ENCODE data around the gene ITGB4. TPM values are rescaled to one million over a fixed set of nuclear protein-coding genes. Genes with fewer than 3 reads are reported as not detected.

Gene ITGB4
- total and polyA plus RNA-seq, 2 of the 13 experiments (the other 11 are each of a cell fraction or from before 2014, with no cell fraction given): 6.9 to 14.5 TPM

DNA sequence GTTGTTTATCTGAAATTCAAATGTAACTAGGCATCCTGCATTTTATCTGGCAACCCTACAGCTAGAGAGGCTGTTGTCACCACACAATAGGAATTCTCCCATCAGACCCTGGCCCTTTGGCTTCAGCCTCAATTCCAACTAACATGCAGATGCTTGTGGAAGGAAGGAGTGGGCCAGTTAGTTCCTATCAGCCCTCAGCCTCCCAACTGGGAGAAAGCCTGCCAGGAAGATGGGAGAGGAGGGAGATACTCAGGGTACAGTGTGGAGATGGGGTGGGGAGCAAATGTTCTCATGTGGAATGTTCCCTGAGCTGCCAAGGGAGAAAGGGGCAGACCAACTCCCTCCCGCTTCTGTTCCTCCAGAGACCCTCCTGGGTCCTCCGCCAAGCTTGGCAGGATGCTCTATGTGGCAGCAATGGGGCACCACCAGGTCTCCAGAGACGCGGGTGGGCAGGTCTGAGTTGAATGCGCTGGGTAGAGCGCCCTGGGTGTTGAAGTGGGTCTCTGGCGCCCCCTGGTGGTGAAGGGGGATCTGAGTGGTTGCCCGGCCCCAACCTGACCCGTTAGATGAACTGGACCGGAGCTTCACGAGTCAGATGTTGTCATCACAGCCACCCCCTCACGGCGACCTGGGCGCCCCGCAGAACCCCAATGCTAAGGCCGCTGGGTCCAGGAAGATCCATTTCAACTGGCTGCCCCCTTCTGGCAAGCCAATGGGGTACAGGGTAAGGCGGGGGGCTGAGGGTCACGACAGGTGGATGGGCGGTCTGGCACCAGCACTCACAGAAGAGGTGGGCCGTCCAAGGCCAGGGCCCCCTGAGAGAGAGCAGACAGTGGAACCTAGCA, 28.5 kb downstream of the ITGB4 start (continued):
- peak; percentile 38 for TF ChIP-seq YY1 (IDR thresholded peaks at IDR 0.05; ENCODE audit: insufficient read depth, insufficient replicate concordance, low read depth, low read length)
- TF ChIP-seq, protein P1, sequence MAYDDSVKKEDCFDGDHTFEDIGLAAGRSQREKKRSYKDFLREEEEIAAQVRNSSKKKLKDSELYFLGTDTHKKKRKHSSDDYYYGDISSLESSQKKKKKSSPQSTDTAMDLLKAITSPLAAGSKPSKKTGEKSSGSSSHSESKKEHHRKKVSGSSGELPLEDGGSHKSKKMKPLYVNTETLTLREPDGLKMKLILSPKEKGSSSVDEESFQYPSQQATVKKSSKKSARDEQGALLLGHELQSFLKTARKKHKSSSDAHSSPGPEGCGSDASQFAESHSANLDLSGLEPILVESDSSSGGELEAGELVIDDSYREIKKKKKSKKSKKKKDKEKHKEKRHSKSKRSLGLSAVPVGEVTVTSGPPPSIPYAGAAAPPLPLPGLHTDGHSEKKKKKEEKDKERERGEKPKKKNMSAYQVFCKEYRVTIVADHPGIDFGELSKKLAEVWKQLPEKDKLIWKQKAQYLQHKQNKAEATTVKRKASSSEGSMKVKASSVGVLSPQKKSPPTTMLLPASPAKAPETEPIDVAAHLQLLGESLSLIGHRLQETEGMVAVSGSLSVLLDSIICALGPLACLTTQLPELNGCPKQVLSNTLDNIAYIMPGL (CRISPR knock-in tag; IDR thresholded peaks at IDR 0.05; ENCODE audit: borderline replicate concordance in 1 of 2, low read depth in 1 of 2): peak; percentile 71 to 82; a peak in 3 of 4 replicates
- TF ChIP-seq ARNTL (CRISPR knock-in tag; IDR thresholded peaks at IDR 0.05): 0 out of 2 replicates have a peak, but pooled peaks have one; percentile 28
- TF ChIP-seq, protein P2, sequence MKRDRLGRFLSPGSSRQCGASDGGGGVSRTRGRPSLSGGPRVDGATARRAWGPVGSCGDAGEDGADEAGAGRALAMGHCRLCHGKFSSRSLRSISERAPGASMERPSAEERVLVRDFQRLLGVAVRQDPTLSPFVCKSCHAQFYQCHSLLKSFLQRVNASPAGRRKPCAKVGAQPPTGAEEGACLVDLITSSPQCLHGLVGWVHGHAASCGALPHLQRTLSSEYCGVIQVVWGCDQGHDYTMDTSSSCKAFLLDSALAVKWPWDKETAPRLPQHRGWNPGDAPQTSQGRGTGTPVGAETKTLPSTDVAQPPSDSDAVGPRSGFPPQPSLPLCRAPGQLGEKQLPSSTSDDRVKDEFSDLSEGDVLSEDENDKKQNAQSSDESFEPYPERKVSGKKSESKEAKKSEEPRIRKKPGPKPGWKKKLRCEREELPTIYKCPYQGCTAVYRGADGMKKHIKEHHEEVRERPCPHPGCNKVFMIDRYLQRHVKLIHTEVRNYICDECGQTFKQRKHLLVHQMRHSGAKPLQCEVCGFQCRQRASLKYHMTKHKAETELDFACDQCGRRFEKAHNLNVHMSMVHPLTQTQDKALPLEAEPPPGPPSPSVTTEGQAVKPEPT (CRISPR knock-in tag; IDR thresholded peaks at IDR 0.05; ENCODE audit: low read depth): no peak
- no peak for TF ChIP-seq JDP2 (CRISPR knock-in tag; IDR thresholded peaks at IDR 0.05; ENCODE audit: borderline replicate concordance)
- TF ChIP-seq, protein P3, sequence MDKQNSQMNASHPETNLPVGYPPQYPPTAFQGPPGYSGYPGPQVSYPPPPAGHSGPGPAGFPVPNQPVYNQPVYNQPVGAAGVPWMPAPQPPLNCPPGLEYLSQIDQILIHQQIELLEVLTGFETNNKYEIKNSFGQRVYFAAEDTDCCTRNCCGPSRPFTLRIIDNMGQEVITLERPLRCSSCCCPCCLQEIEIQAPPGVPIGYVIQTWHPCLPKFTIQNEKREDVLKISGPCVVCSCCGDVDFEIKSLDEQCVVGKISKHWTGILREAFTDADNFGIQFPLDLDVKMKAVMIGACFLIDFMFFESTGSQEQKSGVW (CRISPR knock-in tag; IDR thresholded peaks at IDR 0.05; ENCODE audit: borderline replicate concordance): no peak
- TF ChIP-seq, protein P4, sequence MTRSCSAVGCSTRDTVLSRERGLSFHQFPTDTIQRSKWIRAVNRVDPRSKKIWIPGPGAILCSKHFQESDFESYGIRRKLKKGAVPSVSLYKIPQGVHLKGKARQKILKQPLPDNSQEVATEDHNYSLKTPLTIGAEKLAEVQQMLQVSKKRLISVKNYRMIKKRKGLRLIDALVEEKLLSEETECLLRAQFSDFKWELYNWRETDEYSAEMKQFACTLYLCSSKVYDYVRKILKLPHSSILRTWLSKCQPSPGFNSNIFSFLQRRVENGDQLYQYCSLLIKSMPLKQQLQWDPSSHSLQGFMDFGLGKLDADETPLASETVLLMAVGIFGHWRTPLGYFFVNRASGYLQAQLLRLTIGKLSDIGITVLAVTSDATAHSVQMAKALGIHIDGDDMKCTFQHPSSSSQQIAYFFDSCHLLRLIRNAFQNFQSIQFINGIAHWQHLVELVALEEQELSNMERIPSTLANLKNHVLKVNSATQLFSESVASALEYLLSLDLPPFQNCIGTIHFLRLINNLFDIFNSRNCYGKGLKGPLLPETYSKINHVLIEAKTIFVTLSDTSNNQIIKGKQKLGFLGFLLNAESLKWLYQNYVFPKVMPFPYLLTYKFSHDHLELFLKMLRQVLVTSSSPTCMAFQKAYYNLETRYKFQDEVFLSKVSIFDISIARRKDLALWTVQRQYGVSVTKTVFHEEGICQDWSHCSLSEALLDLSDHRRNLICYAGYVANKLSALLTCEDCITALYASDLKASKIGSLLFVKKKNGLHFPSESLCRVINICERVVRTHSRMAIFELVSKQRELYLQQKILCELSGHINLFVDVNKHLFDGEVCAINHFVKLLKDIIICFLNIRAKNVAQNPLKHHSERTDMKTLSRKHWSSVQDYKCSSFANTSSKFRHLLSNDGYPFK (CRISPR knock-in tag; IDR thresholded peaks at IDR 0.05; ENCODE audit: borderline replicate concordance): no peak
- no peak for TF ChIP-seq ZNF274 (CRISPR knock-in tag; IDR thresholded peaks at IDR 0.05)
- no peak for TF ChIP-seq ZBTB7A (CRISPR knock-in tag; IDR thresholded peaks at IDR 0.05)
- peak; percentile 70 for TF ChIP-seq ZNF605 (CRISPR knock-in tag; IDR thresholded peaks at IDR 0.05)
- TF ChIP-seq, protein P5, sequence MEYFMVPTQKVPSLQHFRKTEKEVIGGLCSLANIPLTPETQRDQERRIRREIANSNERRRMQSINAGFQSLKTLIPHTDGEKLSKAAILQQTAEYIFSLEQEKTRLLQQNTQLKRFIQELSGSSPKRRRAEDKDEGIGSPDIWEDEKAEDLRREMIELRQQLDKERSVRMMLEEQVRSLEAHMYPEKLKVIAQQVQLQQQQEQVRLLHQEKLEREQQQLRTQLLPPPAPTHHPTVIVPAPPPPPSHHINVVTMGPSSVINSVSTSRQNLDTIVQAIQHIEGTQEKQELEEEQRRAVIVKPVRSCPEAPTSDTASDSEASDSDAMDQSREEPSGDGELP (IDR thresholded peaks at IDR 0.05; ENCODE audit: borderline replicate concordance, low read depth): no peak
- TF ChIP-seq ZNF777 (CRISPR knock-in tag; IDR thresholded peaks at IDR 0.05): peak; percentile 49; the same call in 1 of the 2 replicates
- peak; percentile 70; the same call in 1 of the 2 replicates for TF ChIP-seq ZNF619 (CRISPR knock-in tag; IDR thresholded peaks at IDR 0.05)
- TF ChIP-seq HOXA5 (CRISPR knock-in tag; IDR thresholded peaks at IDR 0.05): peak; percentile 57; the same call in 1 of the 2 replicates
- peak; percentile 65; the same call in 1 of the 2 replicates for TF ChIP-seq ZNF501 (CRISPR knock-in tag; IDR thresholded peaks at IDR 0.05)
- no peak for TF ChIP-seq TAF1 (CRISPR knock-in tag; IDR thresholded peaks at IDR 0.05)
